ENCODE measurements around the gene ORAI1.
"Not testable (repeated sequence)": the region's sequence is repeated elsewhere in the genome, so short reads cannot be mapped to it uniquely, and the experiment has no call there.

DNA sequence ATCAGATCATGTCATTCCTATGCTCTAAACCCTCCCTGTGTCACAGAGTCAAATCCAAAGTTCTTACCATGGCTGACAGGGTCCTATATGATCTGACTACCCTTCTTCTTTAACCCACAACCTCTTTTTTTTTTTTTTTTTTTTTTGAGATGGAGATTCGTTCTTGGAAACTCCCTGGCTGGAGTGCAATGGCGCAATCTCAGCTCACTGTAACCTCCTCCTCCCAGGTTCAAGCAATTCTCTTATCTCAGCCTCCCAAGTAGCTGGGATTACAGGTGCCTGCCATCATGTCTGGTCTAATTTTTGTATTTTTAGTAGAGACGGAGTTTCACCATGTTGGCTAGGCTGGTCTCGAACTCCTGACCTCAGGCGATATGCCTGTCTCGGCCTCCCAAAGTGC is 40.5 kb downstream of the ORAI1 start:
- not testable (repeated sequence) for TF ChIP-seq EP300 (IDR thresholded peaks at IDR 0.05; ENCODE audit: low read depth); POLR2AphosphoS5 (IDR thresholded peaks at IDR 0.05); POLR2A (IDR thresholded peaks at IDR 0.05)
- TF ChIP-seq, protein P1, sequence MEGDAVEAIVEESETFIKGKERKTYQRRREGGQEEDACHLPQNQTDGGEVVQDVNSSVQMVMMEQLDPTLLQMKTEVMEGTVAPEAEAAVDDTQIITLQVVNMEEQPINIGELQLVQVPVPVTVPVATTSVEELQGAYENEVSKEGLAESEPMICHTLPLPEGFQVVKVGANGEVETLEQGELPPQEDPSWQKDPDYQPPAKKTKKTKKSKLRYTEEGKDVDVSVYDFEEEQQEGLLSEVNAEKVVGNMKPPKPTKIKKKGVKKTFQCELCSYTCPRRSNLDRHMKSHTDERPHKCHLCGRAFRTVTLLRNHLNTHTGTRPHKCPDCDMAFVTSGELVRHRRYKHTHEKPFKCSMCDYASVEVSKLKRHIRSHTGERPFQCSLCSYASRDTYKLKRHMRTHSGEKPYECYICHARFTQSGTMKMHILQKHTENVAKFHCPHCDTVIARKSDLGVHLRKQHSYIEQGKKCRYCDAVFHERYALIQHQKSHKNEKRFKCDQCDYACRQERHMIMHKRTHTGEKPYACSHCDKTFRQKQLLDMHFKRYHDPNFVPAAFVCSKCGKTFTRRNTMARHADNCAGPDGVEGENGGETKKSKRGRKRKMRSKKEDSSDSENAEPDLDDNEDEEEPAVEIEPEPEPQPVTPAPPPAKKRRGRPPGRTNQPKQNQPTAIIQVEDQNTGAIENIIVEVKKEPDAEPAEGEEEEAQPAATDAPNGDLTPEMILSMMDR (IDR thresholded peaks at IDR 0.05), result not testable (repeated sequence)
